ENCODE measurements around the gene SCUBE1.

The SCUBE1 gene

DNA sequence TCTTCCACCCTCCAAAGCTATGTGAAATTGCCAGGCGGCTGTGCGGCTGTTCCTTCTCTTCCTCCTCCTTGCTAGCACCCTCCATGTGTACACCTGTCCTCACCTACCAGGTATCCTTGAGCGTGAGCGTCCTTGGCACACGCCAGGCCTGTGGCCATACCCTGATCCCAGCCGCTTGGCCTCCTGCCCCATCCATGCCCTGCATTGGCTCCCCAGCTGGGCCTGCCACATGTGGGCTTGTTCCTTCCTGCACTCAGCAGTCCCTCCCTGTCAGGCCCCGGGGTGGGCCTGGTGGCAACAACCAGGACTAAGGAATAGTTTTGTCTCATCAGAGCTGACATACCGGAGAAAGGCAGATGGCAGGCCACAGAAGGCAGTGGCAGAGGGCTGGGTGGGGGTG lies 40.0 kb downstream of the SCUBE1 start:
- no peak for DNase-seq (ENCODE audit: low spot score)

GRCh38 chr22:43302531-43303041 lies 40.6 kb downstream of the SCUBE1 start:
- DNase-seq (ENCODE audit: low spot score), result no peak

GRCh38 chr22:43301866-43302265 lies 41.3 kb downstream of the SCUBE1 start:
- no peak for DNase-seq (ENCODE audit: low spot score)

DNA sequence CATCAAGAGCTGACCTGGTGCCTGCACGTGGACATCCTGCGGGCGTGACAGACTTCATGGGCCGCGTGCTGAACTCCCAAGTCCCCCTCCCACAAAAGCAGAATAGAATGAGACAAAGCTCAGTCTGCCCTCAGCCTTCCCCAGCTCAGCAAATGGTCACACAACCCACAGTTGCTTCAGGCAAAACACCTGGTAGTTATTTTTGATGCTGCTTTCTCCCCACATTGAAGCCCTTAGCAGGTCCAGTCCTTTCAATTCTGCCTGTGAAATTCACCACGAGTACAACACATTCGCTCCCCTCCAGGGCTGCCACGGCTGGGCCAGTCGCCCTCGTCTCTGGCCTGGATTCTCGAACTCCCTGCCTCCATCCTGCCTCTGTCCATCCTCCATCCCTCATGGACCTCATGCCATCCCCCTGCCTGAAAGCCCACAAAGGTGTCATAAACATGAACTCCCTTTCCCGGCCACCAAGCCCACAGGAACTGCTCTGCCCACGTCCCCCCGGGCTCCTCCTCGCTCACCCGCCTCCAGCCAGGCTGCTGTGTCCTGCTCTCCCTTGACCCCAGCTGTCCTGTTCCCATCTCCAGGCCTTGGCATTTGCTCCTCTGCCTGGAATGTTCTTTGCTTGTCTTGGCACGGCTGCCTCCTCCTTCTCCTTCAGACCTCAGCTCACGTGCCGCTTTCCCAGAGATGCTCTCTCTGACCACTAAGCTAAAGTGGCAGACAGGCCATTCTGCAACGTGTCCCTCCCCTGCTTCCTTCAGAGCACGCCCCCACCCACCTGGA lies 42.1 kb downstream of the SCUBE1 start:
- no peak for DNase-seq (ENCODE audit: low spot score)

DNA sequence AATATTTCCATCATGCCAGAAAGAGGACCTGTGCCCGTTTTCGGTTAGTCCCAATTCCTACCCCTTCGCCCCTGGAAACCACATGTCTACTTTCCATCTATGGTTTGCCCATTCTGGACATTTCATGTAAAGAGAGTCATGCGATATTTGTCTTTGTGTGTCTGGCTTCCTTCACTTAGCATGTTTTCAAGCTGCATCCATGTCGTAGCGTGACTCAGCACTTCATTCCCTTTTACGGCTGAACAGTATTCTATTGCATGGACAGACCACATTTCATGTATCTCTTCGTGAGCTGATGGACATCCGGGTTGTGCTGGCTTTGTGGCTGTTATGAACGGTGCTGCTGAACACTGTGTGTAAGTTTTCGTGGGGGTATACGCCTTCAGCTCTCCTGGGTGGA lies 43.4 kb downstream of the SCUBE1 start:
- no peak for DNase-seq (ENCODE audit: low spot score)

DNA sequence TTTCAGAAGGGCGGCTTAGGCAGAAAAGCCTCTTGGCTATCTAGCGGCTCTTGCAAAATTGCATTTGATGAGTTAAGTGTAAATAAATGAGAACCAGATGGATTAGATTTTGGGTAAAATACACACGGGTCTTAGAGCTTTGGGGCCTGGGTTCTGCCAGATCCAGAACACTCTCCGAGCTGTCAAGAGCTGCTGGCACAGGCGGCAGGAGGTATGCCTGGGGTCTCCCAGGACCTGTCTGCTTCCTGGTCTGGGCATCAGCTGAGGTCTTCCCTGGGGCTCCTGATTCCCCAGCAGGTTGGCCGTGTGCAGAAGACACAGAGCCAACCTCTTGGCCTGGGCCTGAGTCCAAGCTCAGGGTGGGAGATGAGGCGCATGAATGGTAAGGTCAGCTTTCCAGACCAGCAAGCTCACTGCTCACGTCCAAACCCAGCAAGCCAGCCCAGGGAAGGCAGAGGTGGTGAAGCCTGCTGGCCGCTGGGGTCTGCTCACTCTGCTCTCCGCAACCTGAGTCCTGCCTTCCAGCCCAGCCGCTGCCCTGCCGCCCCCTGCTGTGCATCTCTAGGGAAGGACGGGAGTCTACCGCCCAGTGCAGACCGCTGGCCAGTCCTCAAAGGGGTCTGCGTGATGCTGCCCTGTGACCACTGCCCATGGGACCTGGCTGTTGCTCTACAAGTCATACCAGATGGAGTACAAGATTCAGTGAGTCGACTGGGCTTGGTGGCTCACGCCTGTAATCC lies 44.9 kb downstream of the SCUBE1 start:
- peak; percentile 81 for DNase-seq (ENCODE audit: low spot score)

GRCh38 chr22:43297270-43298061 lies 45.7 kb downstream of the SCUBE1 start:
- no peak for DNase-seq (ENCODE audit: low spot score)

GRCh38 chr22:43296276-43296902 lies 46.8 kb downstream of the SCUBE1 start:
- DNase-seq (ENCODE audit: low spot score), result peak; percentile 49

GRCh38 chr22:43295660-43296059 lies 47.5 kb downstream of the SCUBE1 start:
- no peak for DNase-seq (ENCODE audit: low spot score)

GRCh38 chr22:43295173-43295572 lies 48.0 kb downstream of the SCUBE1 start:
- DNase-seq (ENCODE audit: low spot score), result no peak

GRCh38 chr22:43293655-43294392 lies 49.3 kb downstream of the SCUBE1 start:
- DNase-seq (ENCODE audit: low spot score), result peak; percentile 75

DNA sequence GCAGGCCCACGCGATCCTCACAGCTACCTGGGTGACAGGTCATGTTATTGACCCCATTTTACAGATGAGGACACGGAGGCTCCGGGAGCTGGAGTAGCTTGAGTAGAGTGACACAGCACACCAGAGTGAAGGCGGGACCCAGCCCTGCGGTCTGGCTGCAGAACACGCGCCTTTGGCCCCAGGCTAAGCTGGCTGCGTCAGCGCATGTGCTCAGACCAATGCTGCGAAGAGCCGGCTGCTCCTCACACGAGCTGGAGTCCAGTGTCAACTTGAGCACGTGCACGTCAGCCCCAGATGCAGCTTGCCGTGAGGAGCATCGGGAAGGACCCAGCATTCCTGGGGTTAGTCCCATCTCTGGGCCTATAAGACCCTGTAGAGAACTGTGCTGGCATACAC lies 49.9 kb downstream of the SCUBE1 start:
- DNase-seq (ENCODE audit: low spot score), result no peak

- no peak for DNase-seq (ENCODE audit: low spot score)
Measured at GRCh38 chr22:43292630-43293018, 50.5 kb downstream of the SCUBE1 start.

GRCh38 chr22:43291381-43291780 lies 51.8 kb downstream of the SCUBE1 start:
- no peak for DNase-seq (ENCODE audit: low spot score)

DNA sequence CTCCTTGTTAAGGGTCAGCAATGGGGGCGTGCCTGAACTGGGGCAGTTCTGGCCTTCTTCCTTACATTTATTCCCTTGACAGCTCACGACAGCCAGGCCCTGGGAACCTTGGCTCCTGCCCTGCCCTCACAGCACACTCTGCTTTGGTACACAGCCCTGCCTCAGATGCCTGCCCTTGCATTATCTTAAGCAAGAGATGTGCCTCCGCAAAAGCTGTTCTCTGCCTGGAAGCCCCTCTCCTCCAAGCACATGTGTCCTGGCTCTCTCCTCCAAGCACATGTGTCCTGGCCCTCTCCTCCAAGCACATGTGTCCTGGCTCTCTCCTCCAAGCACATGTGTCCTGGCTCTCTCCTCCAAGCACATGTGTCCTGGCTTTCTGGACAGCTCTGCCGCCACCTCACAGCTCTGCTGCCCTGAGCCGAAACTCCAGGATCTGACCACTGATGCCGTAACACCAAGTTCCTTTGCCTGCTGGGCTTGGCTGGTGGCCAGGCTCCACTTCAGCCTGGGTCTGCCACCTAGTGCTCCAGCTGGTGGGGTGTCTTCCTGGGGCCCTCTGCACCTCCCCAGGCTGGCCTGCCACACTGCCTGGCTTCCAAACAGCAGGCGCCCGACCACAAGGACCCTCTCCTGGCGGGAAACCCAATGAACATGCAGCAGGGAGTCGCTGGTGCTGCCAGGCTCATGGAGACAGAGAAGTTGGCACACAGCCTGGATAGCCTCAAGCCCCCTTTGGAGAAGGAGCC lies 53.0 kb downstream of the SCUBE1 start:
- no peak for DNase-seq (ENCODE audit: low spot score)

DNA sequence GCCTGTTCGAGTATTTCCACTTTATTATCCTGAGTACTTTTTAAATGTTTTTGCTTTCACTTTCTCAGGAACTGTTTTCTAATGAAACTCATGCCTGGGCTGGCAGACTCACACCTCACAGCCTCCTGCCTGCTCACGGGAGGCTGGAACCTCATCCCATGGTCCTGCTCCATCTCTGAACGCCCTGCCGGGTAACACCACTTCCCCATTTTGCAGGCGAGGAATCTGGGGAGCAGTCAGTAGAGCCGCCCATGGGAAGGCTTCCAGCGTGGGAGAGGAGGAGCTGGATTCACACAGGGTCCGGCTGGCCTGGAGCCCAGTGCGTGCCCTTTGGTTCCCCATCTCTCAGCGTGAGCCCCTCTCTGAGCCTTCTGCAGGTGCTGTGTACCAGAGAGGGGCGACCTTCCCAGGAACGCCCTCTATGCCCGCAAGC lies 53.6 kb downstream of the SCUBE1 start:
- DNase-seq (ENCODE audit: low spot score), result no peak

DNA sequence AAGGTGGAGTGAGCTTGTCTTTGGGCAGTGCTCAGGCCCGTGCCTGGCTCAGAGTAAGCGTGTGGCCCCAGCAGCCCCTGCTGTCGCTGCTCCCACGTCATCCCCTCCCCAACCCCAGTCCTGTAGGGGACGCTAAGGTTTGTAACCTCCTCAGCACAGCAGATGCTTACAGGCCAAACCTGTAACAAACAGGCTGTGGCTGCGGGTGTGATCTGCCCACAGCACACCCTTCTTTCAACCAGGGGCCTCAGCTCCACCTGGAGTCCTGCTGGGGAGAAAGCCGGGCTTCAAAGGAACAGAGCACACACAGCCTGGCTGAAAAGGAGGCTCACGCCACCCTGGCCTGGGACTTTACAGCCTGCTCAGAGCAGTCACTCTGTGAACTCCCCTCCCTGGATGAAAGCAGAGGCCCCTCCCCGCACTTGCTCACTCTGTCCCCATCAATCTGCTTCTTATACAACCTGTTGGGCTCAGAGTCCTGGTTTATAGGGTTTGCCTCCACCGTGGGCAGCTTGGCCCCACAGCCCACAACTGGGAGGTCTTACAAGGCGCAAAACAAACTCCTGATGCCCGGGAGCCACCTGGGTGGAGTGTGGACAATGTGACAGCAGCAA lies 54.3 kb downstream of the SCUBE1 start:
- no peak for DNase-seq (ENCODE audit: low spot score)

GRCh38 chr22:43288378-43288777 lies 54.8 kb downstream of the SCUBE1 start:
- no peak for DNase-seq (ENCODE audit: low spot score)

DNA sequence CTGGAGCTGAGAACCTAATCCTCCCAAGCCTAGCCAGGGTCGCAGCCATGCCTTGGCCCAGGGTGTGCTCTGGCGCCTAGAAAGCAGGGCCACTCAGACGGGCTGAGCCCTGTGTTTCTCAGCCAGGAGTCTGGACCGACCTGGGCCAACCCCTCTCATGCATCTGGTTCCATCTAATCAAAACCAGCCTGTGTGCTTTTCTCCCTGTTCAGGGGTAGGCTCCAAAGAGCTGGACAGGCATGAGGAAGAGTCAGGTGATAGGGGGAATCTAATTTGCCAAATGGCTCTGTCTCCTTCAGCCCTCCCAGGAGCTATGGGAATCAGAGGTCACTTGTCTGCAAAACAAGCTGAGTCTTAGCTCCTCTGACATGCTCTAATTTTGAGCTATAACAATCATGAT lies 55.7 kb downstream of the SCUBE1 start:
- DNase-seq (ENCODE audit: low spot score), result peak; percentile 97

GRCh38 chr22:43281394-43281793 lies 61.8 kb downstream of the SCUBE1 start:
- no peak for DNase-seq (ENCODE audit: low spot score)
